SK-N-SH treated with all-trans-retinoic acid at 6 μM for 48 hours (cell line): ENCODE results near the gene MCRS1.

Experiments used
- ATAC-seq: fragments of 200-7000 bp; cut with Tn5 transposase; 3 replicates; pipeline ENCODE4 v1.9.1; 2020; ENCODE audit warnings: mild to moderate bottlenecking, moderate library complexity
- ARNTL ChIP-seq: fragments of 450-650 bp; formaldehyde crosslinking; IDR thresholded peaks from 2 replicates; pipeline ENCODE4 v1.5.0; 2020; ENCODE audit warnings: low read depth, mild to moderate bottlenecking, moderate library complexity, borderline replicate concordance
- BACH2 ChIP-seq: fragments of 250-450 bp; sonication (Bioruptor Pico); IDR thresholded peaks from 2 replicates; pipeline ENCODE4 v1.9.0; 2021; ENCODE audit warnings: mild to moderate bottlenecking, borderline replicate concordance
- CREB5 ChIP-seq: fragments of 250-450 bp; sonication (Bioruptor Pico); IDR thresholded peaks from 2 replicates; pipeline ENCODE4 v1.5.1; 2020; ENCODE audit warnings: low read depth, mild to moderate bottlenecking, moderate library complexity
- CSRNP3 ChIP-seq: fragments of 250-450 bp; sonication (Bioruptor Pico); IDR thresholded peaks from 2 replicates; pipeline ENCODE4 v1.5.1; 2021; ENCODE audit warnings: mild to moderate bottlenecking, moderate library complexity
- ESRRG ChIP-seq: fragments of 250-450 bp; sonication (Bioruptor Pico); IDR thresholded peaks from 2 replicates; pipeline ENCODE4 v1.6.1; 2021; ENCODE audit warnings: mild to moderate bottlenecking
- GLIS3 ChIP-seq: fragments of 250-450 bp; sonication (Bioruptor Pico); IDR thresholded peaks from 2 replicates; pipeline ENCODE4 v1.5.0; 2020; ENCODE audit warnings: mild to moderate bottlenecking, moderate library complexity
- ISL1 ChIP-seq: fragments of 250-450 bp; sonication (Bioruptor Pico); IDR thresholded peaks from 2 replicates; pipeline ENCODE4 v2.1.2; 2022; ENCODE audit warnings: mild to moderate bottlenecking, moderate library complexity
- OSR1 ChIP-seq: fragments of 250-450 bp; sonication (Bioruptor Pico); IDR thresholded peaks from 2 replicates; pipeline ENCODE4 v1.8.0; 2022; ENCODE audit warnings: moderate library complexity, mild to moderate bottlenecking, inconsistent platforms
- PATZ1 ChIP-seq: fragments of 250-450 bp; sonication (Bioruptor Pico); IDR thresholded peaks from 2 replicates; pipeline ENCODE4 v1.8.0; 2020; ENCODE audit warnings: mild to moderate bottlenecking, moderate library complexity, borderline replicate concordance
- RARB ChIP-seq: fragments of 250-450 bp; sonication (Bioruptor Pico); IDR thresholded peaks from 2 replicates; pipeline ENCODE4 v1.8.0; 2021; ENCODE audit warnings: mild to moderate bottlenecking, moderate library complexity
- TOX ChIP-seq: fragments of 250-450 bp; sonication (Bioruptor Pico); IDR thresholded peaks from 2 replicates; pipeline ENCODE4 v1.8.0; 2021; ENCODE audit warnings: mild to moderate bottlenecking, moderate library complexity, borderline replicate concordance
- ZC3H10 ChIP-seq: fragments of 250-450 bp; sonication (Bioruptor Pico); IDR thresholded peaks from 2 replicates; pipeline ENCODE4 v1.5.1; 2021; ENCODE audit warnings: mild to moderate bottlenecking, moderate library complexity
- ZFP3 ChIP-seq: fragments of 250-450 bp; sonication (Bioruptor Pico); IDR thresholded peaks from 2 replicates; pipeline ENCODE4 v1.5.0; 2020; ENCODE audit warnings: mild to moderate bottlenecking, moderate library complexity
- ZFP30 ChIP-seq: fragments of 450-650 bp; formaldehyde crosslinking; IDR thresholded peaks from 2 replicates; pipeline ENCODE4 v1.5.0; 2022; ENCODE audit warnings: mild to moderate bottlenecking, moderate library complexity
- ZNF565 ChIP-seq: fragments of 450-650 bp; formaldehyde crosslinking; conservative IDR thresholded peaks from 2 replicates; pipeline ENCODE4 v1.5.0; 2020; ENCODE audit warnings: low read depth, mild to moderate bottlenecking, moderate library complexity
- ZNF70 ChIP-seq: fragments of 450-650 bp; formaldehyde crosslinking; IDR thresholded peaks from 2 replicates; pipeline ENCODE4 v1.5.0; 2020; ENCODE audit warnings: mild to moderate bottlenecking, moderate library complexity
- ZNF8 ChIP-seq: fragments of 450-650 bp; formaldehyde crosslinking; IDR thresholded peaks from 2 replicates; pipeline ENCODE4 v1.5.0; 2020; ENCODE audit warnings: mild to moderate bottlenecking, moderate library complexity
- TF ChIP-seq, protein P1 (sequence below): fragments of 250-450 bp; sonication (Bioruptor Pico); IDR thresholded peaks from 2 replicates; pipeline ENCODE4 v1.8.0; 2021; ENCODE audit warnings: low read depth, mild to moderate bottlenecking, moderate library complexity, borderline replicate concordance
- TF ChIP-seq, protein P2 (sequence below): fragments of 250-450 bp; sonication (Bioruptor Pico); IDR thresholded peaks from 2 replicates; pipeline ENCODE4 v1.5.0; 2020; ENCODE audit warnings: mild to moderate bottlenecking, moderate library complexity

The MCRS1 gene

GRCh38 chr12:49539406-49540228, 28.3 kb downstream of the MCRS1 start (continued):
- TF ChIP-seq CSRNP3 (CRISPR knock-in tag), result no peak
- TF ChIP-seq, all 23 proteins: peak for 0

DNA sequence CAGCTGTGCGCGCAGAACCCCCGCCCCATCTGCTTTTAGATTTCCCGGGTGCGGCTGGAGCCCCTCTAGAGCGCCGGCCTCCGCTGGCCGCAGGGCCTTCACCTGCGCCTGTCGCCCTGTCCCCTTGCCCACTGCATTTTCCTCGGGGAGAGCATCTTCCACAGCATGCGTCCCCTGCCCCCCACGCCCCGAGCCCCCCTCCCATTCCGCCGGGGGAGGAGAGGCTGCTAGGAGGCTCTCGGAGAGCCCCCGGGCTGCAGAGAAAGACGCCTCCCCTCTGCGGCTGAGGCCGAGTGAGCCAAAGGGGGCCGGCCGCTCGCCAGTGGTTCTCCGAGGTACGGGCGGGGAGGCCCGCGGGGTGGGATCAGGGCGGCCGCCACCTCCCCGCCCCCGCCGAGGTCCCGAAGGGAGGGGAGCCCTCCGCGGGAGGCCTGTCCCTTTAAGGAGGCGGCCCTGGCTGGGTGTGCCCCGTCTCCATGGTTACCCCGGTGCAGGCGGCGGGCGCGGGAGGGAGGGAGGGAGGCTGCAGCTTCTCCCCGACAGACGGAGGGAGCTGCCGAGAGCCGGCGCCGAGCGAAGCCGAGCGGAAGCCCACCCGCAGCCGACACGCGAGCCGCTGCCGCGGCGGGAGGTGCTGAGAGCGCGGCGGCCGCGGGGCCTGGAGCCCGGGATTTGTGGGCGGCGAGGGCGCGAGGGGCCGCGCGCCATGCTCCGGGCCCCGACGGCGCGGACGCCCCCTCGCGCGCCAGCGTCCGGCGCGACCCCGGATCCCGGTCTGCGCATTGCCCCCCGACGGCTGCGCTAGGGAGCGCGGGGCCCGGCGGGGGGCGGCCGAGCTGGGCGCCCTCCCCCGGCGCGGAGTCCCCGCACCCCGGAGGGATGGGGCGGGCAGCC, 29.2 kb downstream of the MCRS1 start, which contains the start of gene KCNH3:
KCNH3 (plus strand) TSS at position 521 of the 894 bp plus-strand sequence. CDS start 387 bp downstream, outside the sequence.
- no peak for TF ChIP-seq ZFP30 (CRISPR knock-in tag)
- TF ChIP-seq BACH2 (CRISPR knock-in tag), result no peak
- TF ChIP-seq ESRRG (CRISPR knock-in tag), result no peak
- TF ChIP-seq TOX, result no peak
- no peak for TF ChIP-seq ZNF565 (CRISPR knock-in tag)
- TF ChIP-seq ZC3H10 (CRISPR knock-in tag), result no peak
- TF ChIP-seq ZFP3, result no peak
- no peak for TF ChIP-seq GLIS3 (CRISPR knock-in tag)
- no peak for TF ChIP-seq CSRNP3 (CRISPR knock-in tag)
- TF ChIP-seq OSR1 (CRISPR knock-in tag), result no peak
- no peak for TF ChIP-seq ZNF8 (CRISPR knock-in tag)
- TF ChIP-seq ZNF70 (CRISPR knock-in tag), result no peak
- no peak for TF ChIP-seq ISL1 (CRISPR knock-in tag)
- no peak for TF ChIP-seq CREB5 (CRISPR knock-in tag)
- peak; percentile 67 for ATAC-seq

DNA sequence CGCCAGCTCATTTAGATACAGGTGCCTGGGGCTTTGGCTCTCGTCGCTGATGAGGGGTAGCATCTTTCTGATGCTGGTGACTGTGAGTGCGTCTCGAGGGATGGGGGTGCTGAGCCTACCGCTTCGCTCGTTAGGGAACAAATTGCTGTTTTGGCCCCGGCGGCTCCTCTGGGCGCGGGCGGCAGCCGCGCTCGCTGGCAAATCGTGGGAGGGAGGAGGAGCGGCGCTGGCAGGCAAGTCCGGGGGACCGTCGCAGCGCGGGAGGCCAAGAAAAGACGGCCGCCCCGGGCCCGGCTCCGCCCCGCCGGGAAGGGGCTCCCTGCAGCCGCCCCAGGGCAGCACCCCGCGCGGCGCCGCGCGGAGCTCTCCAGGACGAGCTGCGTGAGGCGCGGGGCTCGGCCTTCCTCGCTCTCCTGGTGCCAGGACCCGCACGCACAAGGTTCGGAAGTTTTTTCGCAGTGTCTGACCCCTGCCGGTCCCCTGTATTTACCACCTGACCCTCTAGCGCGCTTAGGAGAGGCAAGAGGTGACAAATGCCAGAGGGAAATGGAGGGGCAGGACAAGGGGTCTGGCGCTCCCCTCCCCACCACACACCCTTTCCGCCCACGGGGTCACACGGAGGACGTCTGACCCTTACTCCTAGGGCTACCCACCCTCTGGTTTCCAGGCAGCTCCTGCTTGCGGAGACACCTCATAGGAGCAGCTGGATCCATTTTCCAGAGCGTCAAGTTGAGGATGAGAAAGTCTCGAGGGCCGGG, 30.0 kb downstream of the MCRS1 start:
- TF ChIP-seq ZFP30 (CRISPR knock-in tag) (no peak), PATZ1 (CRISPR knock-in tag) (no peak), CSRNP3 (CRISPR knock-in tag) (no peak), ZNF8 (CRISPR knock-in tag) (no peak), ARNTL (CRISPR knock-in tag) (no peak), ZNF70 (CRISPR knock-in tag) (no peak), OSR1 (CRISPR knock-in tag) (no peak), ZC3H10 (CRISPR knock-in tag) (no peak), ESRRG (CRISPR knock-in tag) (no peak), BACH2 (CRISPR knock-in tag) (no peak), RARB (CRISPR knock-in tag) (no peak), ISL1 (CRISPR knock-in tag) (no peak)
- TF ChIP-seq, protein P1, sequence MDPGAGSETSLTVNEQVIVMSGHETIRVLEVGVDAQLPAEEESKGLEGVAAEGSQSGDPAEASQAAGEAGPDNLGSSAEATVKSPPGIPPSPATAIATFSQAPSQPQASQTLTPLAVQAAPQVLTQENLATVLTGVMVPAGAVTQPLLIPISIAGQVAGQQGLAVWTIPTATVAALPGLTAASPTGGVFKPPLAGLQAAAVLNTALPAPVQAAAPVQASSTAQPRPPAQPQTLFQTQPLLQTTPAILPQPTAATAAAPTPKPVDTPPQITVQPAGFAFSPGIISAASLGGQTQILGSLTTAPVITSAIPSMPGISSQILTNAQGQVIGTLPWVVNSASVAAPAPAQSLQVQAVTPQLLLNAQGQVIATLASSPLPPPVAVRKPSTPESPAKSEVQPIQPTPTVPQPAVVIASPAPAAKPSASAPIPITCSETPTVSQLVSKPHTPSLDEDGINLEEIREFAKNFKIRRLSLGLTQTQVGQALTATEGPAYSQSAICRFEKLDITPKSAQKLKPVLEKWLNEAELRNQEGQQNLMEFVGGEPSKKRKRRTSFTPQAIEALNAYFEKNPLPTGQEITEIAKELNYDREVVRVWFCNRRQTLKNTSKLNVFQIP (CRISPR knock-in tag), result no peak
- TF ChIP-seq, protein P2, sequence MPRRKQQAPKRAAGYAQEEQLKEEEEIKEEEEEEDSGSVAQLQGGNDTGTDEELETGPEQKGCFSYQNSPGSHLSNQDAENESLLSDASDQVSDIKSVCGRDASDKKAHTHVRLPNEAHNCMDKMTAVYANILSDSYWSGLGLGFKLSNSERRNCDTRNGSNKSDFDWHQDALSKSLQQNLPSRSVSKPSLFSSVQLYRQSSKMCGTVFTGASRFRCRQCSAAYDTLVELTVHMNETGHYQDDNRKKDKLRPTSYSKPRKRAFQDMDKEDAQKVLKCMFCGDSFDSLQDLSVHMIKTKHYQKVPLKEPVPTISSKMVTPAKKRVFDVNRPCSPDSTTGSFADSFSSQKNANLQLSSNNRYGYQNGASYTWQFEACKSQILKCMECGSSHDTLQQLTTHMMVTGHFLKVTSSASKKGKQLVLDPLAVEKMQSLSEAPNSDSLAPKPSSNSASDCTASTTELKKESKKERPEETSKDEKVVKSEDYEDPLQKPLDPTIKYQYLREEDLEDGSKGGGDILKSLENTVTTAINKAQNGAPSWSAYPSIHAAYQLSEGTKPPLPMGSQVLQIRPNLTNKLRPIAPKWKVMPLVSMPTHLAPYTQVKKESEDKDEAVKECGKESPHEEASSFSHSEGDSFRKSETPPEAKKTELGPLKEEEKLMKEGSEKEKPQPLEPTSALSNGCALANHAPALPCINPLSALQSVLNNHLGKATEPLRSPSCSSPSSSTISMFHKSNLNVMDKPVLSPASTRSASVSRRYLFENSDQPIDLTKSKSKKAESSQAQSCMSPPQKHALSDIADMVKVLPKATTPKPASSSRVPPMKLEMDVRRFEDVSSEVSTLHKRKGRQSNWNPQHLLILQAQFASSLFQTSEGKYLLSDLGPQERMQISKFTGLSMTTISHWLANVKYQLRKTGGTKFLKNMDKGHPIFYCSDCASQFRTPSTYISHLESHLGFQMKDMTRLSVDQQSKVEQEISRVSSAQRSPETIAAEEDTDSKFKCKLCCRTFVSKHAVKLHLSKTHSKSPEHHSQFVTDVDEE (CRISPR knock-in tag), result no peak
- peak; percentile 45 for ATAC-seq
